NT2/D1 (cell line): ENCODE measurements around the gene LRR1.

ENCODE experiments used
- SUZ12 ChIP-seq: IDR thresholded peaks from 2 replicates; pipeline ENCODE4 v1.6.1; 2011; ENCODE audit not compliant: insufficient read length, insufficient read depth; ENCODE audit errors: extremely low read depth
- ZNF274 ChIP-seq: IDR thresholded peaks from 2 replicates; pipeline ENCODE4 v1.6.1; 2011; ENCODE audit warnings: mild to moderate bottlenecking, low read depth, low read length

GRCh38 chr14:49582113-49582977 lies 16.4 kb upstream of the LRR1 start:
- TF ChIP-seq ZNF274 (no peak), SUZ12 (no peak)
